Upper lobe of left lung (tissue), 4 donors: Measurements from ENCODE around the gene UBE2J2.

ENCODE experiments used
- CTCF ChIP-seq, 6 experiments: fragments of 450-650 bp in 4 of 6; fragments of 200-600 bp in 2 of 6; sonication (generic) in 2 of 6; IDR thresholded peaks; one replicate each; pipeline ENCODE4 v1.5.1; 2016 to 2019; ENCODE audit warnings: antibody characterized with exemption in 6 of 6
- POLR2AphosphoS5 ChIP-seq, 2 donors: sonication (generic); formaldehyde crosslinking; IDR thresholded peaks; one replicate each; pipeline ENCODE4 v1.5.1; 2017; ENCODE audit warnings: antibody characterized with exemption in 2 of 2

GRCh38 chr1:1307261-1307922, 33.7 kb upstream of the UBE2J2 start:
- TF ChIP-seq CTCF (IDR thresholded peaks at IDR 0.05) (no peak), POLR2AphosphoS5 (IDR thresholded peaks at IDR 0.05) (no peak)
